IMR-90 (cell line): ENCODE measurements around the gene CFAP58. TPM values are rescaled to one million over a fixed set of nuclear protein-coding genes. Genes with fewer than 3 reads are reported as not detected.

ENCODE experiments used
- ATAC-seq: fragments of 200-7000 bp; cut with Tn5 transposase; 2 replicates; pipeline ENCODE4 v1.9.1; 2020; ENCODE audit warnings: low read depth, mild to moderate bottlenecking, moderate library complexity
- BruUV-seq: library from RNA; stranded (reverse); fragments of 400-500 nt; replicated peaks from 2 replicates; lab custom pipeline; 2021; lab: Mats Ljungman, UMichigan
- CTCF ChIA-PET: fragments of 300-600 bp; formaldehyde crosslinking; extraction: SDS; loops from one replicate; lab custom pipeline; 2021; ENCODE audit warnings: antibody characterized with exemption; lab: Yijun Ruan, JAX
- POLR2A ChIA-PET: fragments of 300-600 bp; sonication (Branson Sonifier 250); formaldehyde crosslinking; loops from one replicate; lab custom pipeline; 2022; ENCODE audit warnings: antibody characterized with exemption; ENCODE audit not compliant: unreplicated experiment; lab: Charles Lee
- DNase-seq: peaks from one replicate; pipeline ENCODE4 v3.0.0; 2013
- H2AFZ ChIP-seq: replicated peaks from 2 replicates; pipeline ENCODE3; 2013; ENCODE audit warnings: low read length, mild to moderate bottlenecking; ENCODE audit not compliant: poor library complexity
- H2AK5ac ChIP-seq: 2 replicates; pipeline ENCODE4 v1.6.1; 2013; ENCODE audit warnings: low read depth, low read length, inconsistent platforms
- H2AK9ac ChIP-seq: replicated peaks from 2 replicates; pipeline ENCODE3; 2013; ENCODE audit warnings: mild to moderate bottlenecking, low read depth, low read length, moderate library complexity; ENCODE audit not compliant: poor library complexity
- H2BK120ac ChIP-seq: 2 replicates; pipeline ENCODE4 v1.6.1; 2013; ENCODE audit warnings: low read depth, low read length, inconsistent platforms
- H2BK15ac ChIP-seq: 3 replicates; pipeline ENCODE4 v1.6.1; 2013; ENCODE audit warnings: low read depth, low read length, inconsistent platforms
- H2BK20ac ChIP-seq: 2 replicates; pipeline ENCODE4 v1.6.1; 2013; ENCODE audit warnings: low read depth, mild to moderate bottlenecking, inconsistent platforms, low read length, moderate library complexity
- H2BK5ac ChIP-seq: 2 replicates; pipeline ENCODE4 v1.6.1; 2013; ENCODE audit warnings: mild to moderate bottlenecking, low read depth, low read length, inconsistent platforms; ENCODE audit not compliant: poor library complexity, severe bottlenecking
- H3K14ac ChIP-seq: replicated peaks from 2 replicates; pipeline ENCODE4 v1.6.1; 2013; ENCODE audit warnings: low read depth, low read length, inconsistent platforms
- H3K18ac ChIP-seq: 2 replicates; pipeline ENCODE4 v1.6.1; 2013; ENCODE audit warnings: low read depth, low read length, control low read depth
- H3K23ac ChIP-seq: 2 replicates; pipeline ENCODE4 v1.6.1; 2013; ENCODE audit warnings: low read depth, low read length, inconsistent platforms
- H3K27ac ChIP-seq: 2 replicates; pipeline ENCODE4 v1.5.1; 2013; ENCODE audit warnings: mild to moderate bottlenecking, control low read depth, low read length; ENCODE audit not compliant: insufficient read depth
- H3K27me3 ChIP-seq: 2 replicates; pipeline ENCODE4 v1.6.1; 2013; ENCODE audit warnings: low read length; ENCODE audit not compliant: control insufficient read depth, insufficient read depth
- H3K36me3 ChIP-seq: 2 replicates; pipeline ENCODE4 v1.6.1; 2013; ENCODE audit warnings: low read length, mixed read lengths; ENCODE audit not compliant: control insufficient read depth, insufficient read depth
- H3K4ac ChIP-seq: 2 replicates; pipeline ENCODE4 v1.6.1; 2013; ENCODE audit warnings: low read depth, low read length, inconsistent platforms
- H3K4me1 ChIP-seq: 2 replicates; pipeline ENCODE4 v1.6.1; 2013; ENCODE audit warnings: low read length, mixed read lengths; ENCODE audit not compliant: control insufficient read depth, insufficient read depth
- H3K4me2 ChIP-seq: 2 replicates; pipeline ENCODE4 v1.6.1; 2013; ENCODE audit warnings: low read depth, mild to moderate bottlenecking, control low read depth, low read length, moderate library complexity
- H3K4me3 ChIP-seq: 2 replicates; pipeline ENCODE4 v1.5.1; 2013; ENCODE audit warnings: low read depth, mild to moderate bottlenecking, control low read depth, low read length, moderate library complexity; ENCODE audit not compliant: insufficient read depth
- H3K56ac ChIP-seq: 2 replicates; pipeline ENCODE4 v1.6.1; 2013; ENCODE audit warnings: low read length, inconsistent platforms; ENCODE audit not compliant: insufficient read depth; ENCODE audit errors: extremely low read depth
- H3K79me1 ChIP-seq, 2 experiments: 2 replicates each; pipeline ENCODE4 v1.6.1; 2013; ENCODE audit warnings: low read length in 2 of 2, inconsistent platforms in 1 of 2, low read depth in 1 of 2
- H3K9ac ChIP-seq: 2 replicates; pipeline ENCODE4 v1.6.1; 2013; ENCODE audit warnings: low read depth, low read length, control low read depth
- H3K9me1 ChIP-seq: 2 replicates; pipeline ENCODE4 v1.6.1; 2013; ENCODE audit warnings: low read length, inconsistent platforms; ENCODE audit not compliant: insufficient read depth
- H3K9me3 ChIP-seq: 2 replicates; pipeline ENCODE4 v1.6.1; 2013; ENCODE audit warnings: low read length; ENCODE audit not compliant: control insufficient read depth, insufficient read depth
- H4K20me1 ChIP-seq: 2 replicates; pipeline ENCODE4 v1.6.1; 2013; ENCODE audit warnings: low read length, inconsistent platforms; ENCODE audit not compliant: insufficient read depth
- H4K5ac ChIP-seq: 2 replicates; pipeline ENCODE4 v1.6.1; 2013; ENCODE audit warnings: mild to moderate bottlenecking, low read depth, low read length, control low read depth
- H4K8ac ChIP-seq, 2 experiments: 2 replicates each; pipeline ENCODE4 v1.6.1; 2013; ENCODE audit warnings: low read depth in 2 of 2, low read length in 2 of 2, control low read depth in 1 of 2, inconsistent platforms in 1 of 2
- H4K91ac ChIP-seq: 2 replicates; pipeline ENCODE4 v1.6.1; 2013; ENCODE audit warnings: low read depth, low read length, inconsistent platforms; ENCODE audit not compliant: insufficient read depth
- MAFK ChIP-seq: IDR thresholded peaks from 2 replicates; pipeline ENCODE4 v1.6.1; 2012; ENCODE audit warnings: low read depth, low read length, improper control_type of control experiment
- NFE2L2 ChIP-seq: fragments of 150-350 bp; IDR thresholded peaks from 2 replicates; pipeline ENCODE4 v1.6.1; 2016; ENCODE audit warnings: low read depth, mild to moderate bottlenecking, low read length
- SMC3 ChIP-seq: fragments of 150-350 bp; IDR thresholded peaks from 2 replicates; pipeline ENCODE4 v1.6.1; 2016; ENCODE audit warnings: low read depth, mild to moderate bottlenecking, antibody characterized with exemption, low read length, moderate library complexity
- USF2 ChIP-seq: fragments of 150-350 bp; IDR thresholded peaks from 2 replicates; pipeline ENCODE4 v1.6.1; 2017; ENCODE audit warnings: mild to moderate bottlenecking, antibody characterized with exemption, low read length, low read depth
- WGBS, 2 experiments: methylation state at CpG; one replicate each; pipeline versions ENCODE4 v1.1.5 to v1.1.7; 2013; ENCODE audit warnings: missing lambda C conversion rate in 2 of 2; ENCODE audit not compliant: insufficient read length in 1 of 2; ENCODE audit errors: extremely low coverage in 2 of 2; 5-methylcytosine and 5-hydroxymethylcytosine counted together
- dilution Hi-C: fragments of 300-500 bp; cut with HindIII; formaldehyde crosslinking; loops from one replicate; pipeline ENCODE4 v1.14.3; 2018; ENCODE audit warnings: low sequenced_read_pairs; ENCODE audit not compliant: unreplicated experiment
- in situ Hi-C: fragments of 300-500 bp; cut with MboI; formaldehyde crosslinking; loops from 3 replicates; pipeline ENCODE4 v1.14.3; 2019; ENCODE audit warnings: low sequenced_read_pairs, inconsistent platforms, mixed read lengths
- intact Hi-C: fragments of 100-400 bp; cut with micrococcal nuclease; formaldehyde crosslinking; loops from 2 replicates; pipeline ENCODE4 v1.10.0; 2022
- polyA plus RNA-seq, 3 experiments: library from polyadenylated mRNA; depleted of rRNA; stranded (reverse); fragments of >200 nt; gene quantifications; 2 replicates each; pipeline ENCODE4 v1.2.3, GENCODE V29; 2012; ENCODE audit warnings: low replicate concordance in 1 of 3
- total RNA-seq: library from RNA; depleted of rRNA; stranded (reverse); fragments of >200 nt; gene quantifications from 2 replicates; pipeline ENCODE4 v1.2.3, GENCODE V29; 2012

The CFAP58 gene
- total and polyA plus RNA-seq, 2 of the 4 experiments (the other 2 are of a cell fraction) = 0.36 to 0.72 TPM

GRCh38 chr10:104376784-104377300 is 23.2 kb downstream of the CFAP58 start:
- no peak for ATAC-seq
- no peak overlapping the region for H3K27ac ChIP-seq
- H2BK20ac ChIP-seq = no peak overlapping the region
- H4K5ac ChIP-seq = no peak overlapping the region
- dilution Hi-C loops = no loop called here
- no peaks in the 10 kb centered on the region for H3K79me1 ChIP-seq
- 60% methylated on average over 1 of the region's 4 CpGs; no CpG with 5 or more reads in 1 of the 2 experiments for WGBS, 2 experiments
- BruUV-seq = no TSS peak
- no peak overlapping the region for H3K14ac ChIP-seq
- no peaks in the 10 kb centered on the region for H3K4me1 ChIP-seq
- no peaks in the 10 kb centered on the region for H4K20me1 ChIP-seq
- no peak overlapping the region for H2BK15ac ChIP-seq
- H3K9ac ChIP-seq = no peak overlapping the region
- H4K8ac ChIP-seq = no peak overlapping the region
- no peak overlapping the region for H4K91ac ChIP-seq
- H3K9me1 ChIP-seq = no peaks in the 10 kb centered on the region
- no peak overlapping the region for H3K4me2 ChIP-seq
- H2AFZ ChIP-seq = no peak overlapping the region
- DNase-seq = no peak
- TF ChIP-seq MAFK (no peak), SMC3 (no peak), NFE2L2 (no peak), USF2 (no peak)
- H3K56ac ChIP-seq = no peak overlapping the region
- H3K18ac ChIP-seq = no peak overlapping the region
- no peaks in the 10 kb centered on the region for H3K36me3 ChIP-seq
- H2AK9ac ChIP-seq = no peak overlapping the region
- no peak overlapping the region for H2AK5ac ChIP-seq
- H3K27me3 ChIP-seq = no peaks in the 10 kb centered on the region
- H3K23ac ChIP-seq = no peak overlapping the region
- no peak overlapping the region for H2BK120ac ChIP-seq
- no peak overlapping the region for H3K4me3 ChIP-seq
- H3K4ac ChIP-seq = no peak overlapping the region
- in situ Hi-C loops = no loop called here
- intact Hi-C loops = no loop called here
- POLR2A ChIA-PET = interaction anchor here (0.6 kb wide), 1 partner anchor 21 kb away, joined by 3 read pairs; no protein-coding TSS in a partner anchor
- no peaks in the 10 kb centered on the region for H3K9me3 ChIP-seq
- CTCF ChIA-PET = no interaction called here
- no peak overlapping the region for H2BK5ac ChIP-seq
